ENCODE data around the gene PTPRE. TPM values are rescaled to one million over a fixed set of nuclear protein-coding genes. Genes with fewer than 3 reads are reported as not detected.
A peak's percentile ranks its signal among the peaks of the same experiment; 100 is the strongest.

PTPRE gene
- total RNA-seq, 6 donors from 2014 or later, result 49.9 to 89.2 (median 64.2) TPM

- Histone ChIP-seq H3K36me3 (no peaks in the 10 kb centered on the region), H3K4me1 (peaks cover 53 to 76% (median 54%) of the 10 kb centered on the region in 4 donors), H3K4me3 (no peak overlapping the region), H3K9me3 (no peaks in the 10 kb centered on the region), H3K27ac (peak overlapping the region; percentile 67 to 85 (median 80)), H3K27me3 (no peaks in the 10 kb centered on the region)
- ATAC-seq (ENCODE audit: low FRiP score in 2 of 2) (no peak), DNase-seq (no peak)
- TF ChIP-seq EP300 (IDR thresholded peaks at IDR 0.05), result no peak
- TF ChIP-seq CTCF (IDR thresholded peaks at IDR 0.05), result no peak
- TF ChIP-seq POLR2AphosphoS5 (IDR thresholded peaks at IDR 0.05), result no peak
- TF ChIP-seq POLR2A (IDR thresholded peaks at IDR 0.05), result no peak
- WGBS, 2 donors, result 95 to 96% methylated on average over 9 of the region's 9 CpGs
Measured at GRCh38 chr10:127922206-127922605, 15.3 kb downstream of the PTPRE start.

GRCh38 chr10:127922675-127923366 lies 15.9 kb downstream of the PTPRE start:
- peak; percentile 75 to 94 for DNase-seq
- Histone ChIP-seq H3K9me3 (no peaks in the 10 kb centered on the region), H3K4me1 (peaks cover 53 to 77% (median 56%) of the 10 kb centered on the region in 4 donors), H3K4me3 (no peak overlapping the region), H3K27ac (peak overlapping the region; percentile 67 to 85 (median 80)), H3K27me3 (no peaks in the 10 kb centered on the region), H3K36me3 (no peaks in the 10 kb centered on the region)
- peak; percentile 47 to 89 for ATAC-seq (ENCODE audit: low FRiP score in 2 of 2)
- TF ChIP-seq POLR2AphosphoS5 (IDR thresholded peaks at IDR 0.05) (peak; percentile 76 to 83), POLR2A (IDR thresholded peaks at IDR 0.05) (peak in 1 of 4 donors; percentile 22), EP300 (IDR thresholded peaks at IDR 0.05) (peak; percentile 61 to 99 (median 92)), CTCF (IDR thresholded peaks at IDR 0.05) (no peak)
- WGBS, 2 donors, result 55 to 76% methylated on average over 8 to 12 of the region's 12 CpGs

GRCh38 chr10:127923646-127924045 lies 16.7 kb downstream of the PTPRE start:
- TF ChIP-seq POLR2AphosphoS5 (IDR thresholded peaks at IDR 0.05) (no peak), POLR2A (IDR thresholded peaks at IDR 0.05) (no peak), EP300 (IDR thresholded peaks at IDR 0.05) (no peak), CTCF (IDR thresholded peaks at IDR 0.05) (no peak)
- Histone ChIP-seq H3K4me3 (no peak overlapping the region), H3K4me1 (peaks cover 56 to 85% (median 61%) of the 10 kb centered on the region in 4 donors), H3K27ac (peak overlapping the region; percentile 67 to 85 (median 80)), H3K27me3 (no peaks in the 10 kb centered on the region), H3K36me3 (no peaks in the 10 kb centered on the region), H3K9me3 (no peaks in the 10 kb centered on the region)
- 56 to 62% methylated on average over 1 of the region's 1 CpG for WGBS, 2 donors
- DNase-seq, result no peak
- ATAC-seq (ENCODE audit: low FRiP score in 2 of 2), result no peak

- TF ChIP-seq CTCF (IDR thresholded peaks at IDR 0.05), result no peak
- TF ChIP-seq POLR2AphosphoS5 (IDR thresholded peaks at IDR 0.05), result no peak
- TF ChIP-seq POLR2A (IDR thresholded peaks at IDR 0.05), result no peak
- no peak for TF ChIP-seq EP300 (IDR thresholded peaks at IDR 0.05)
- 60 to 64% methylated on average over 6 of the region's 6 CpGs for WGBS, 2 donors
- Histone ChIP-seq H3K4me1 (peaks cover 43 to 71% (median 45%) of the 10 kb centered on the region in 4 donors), H3K27me3 (no peaks in the 10 kb centered on the region), H3K4me3 (no peak overlapping the region), H3K27ac (peak overlapping the region; percentile 19 to 63 (median 52)), H3K36me3 (no peaks in the 10 kb centered on the region), H3K9me3 (no peaks in the 10 kb centered on the region)
- ATAC-seq (ENCODE audit: low FRiP score in 2 of 2) (peak in 1 of 2 donors; percentile 28), DNase-seq (peak in 1 of 2 donors; percentile 62)
Measured at GRCh38 chr10:127925471-127926207, 18.7 kb downstream of the PTPRE start.

All from upper lobe of left lung (tissue), 6 donors.